ENCODE measurements around the gene AFG3L2. TPM values are rescaled to one million over a fixed set of nuclear protein-coding genes. Genes with fewer than 3 reads are reported as not detected.

AFG3L2 gene
- total RNA-seq, 1 donor from 2014 or later, result 55.3 TPM

GRCh38 chr18:12397254-12397653, 20.2 kb upstream of the AFG3L2 start:
- no peak overlapping the region for H3K27ac Mint-ChIP-seq (ENCODE audit: unreplicated experiment)

GRCh38 chr18:12394428-12394827, 17.4 kb upstream of the AFG3L2 start:
- Mint-ChIP-seq H3K4me3 (no peak overlapping the region), H3K9me3 (no peaks in the 10 kb centered on the region), H3K27ac (ENCODE audit: unreplicated experiment) (no peak overlapping the region), H3K36me3 (ENCODE audit: low read depth) (no peaks in the 10 kb centered on the region), H3K27me3 (ENCODE audit: low read depth) (no peaks in the 10 kb centered on the region), H3K4me1 (peaks cover 5% of the 10 kb centered on the region)
- DNase-seq (ENCODE audit: low read depth, low spot score), result no peak
- TF ChIP-seq CTCF (conservative IDR thresholded peaks at IDR 0.05), result peak; percentile 32

More at GRCh38 chr18:12397254-12397653, 20.2 kb upstream of the AFG3L2 start:
- TF ChIP-seq CTCF (conservative IDR thresholded peaks at IDR 0.05), result no peak
- DNase-seq (ENCODE audit: low read depth, low spot score), result no peak
- H3K27me3 Mint-ChIP-seq (ENCODE audit: low read depth), result no peaks in the 10 kb centered on the region
- no peaks in the 10 kb centered on the region for H3K9me3 Mint-ChIP-seq
- H3K4me1 Mint-ChIP-seq, result no peaks in the 10 kb centered on the region
- H3K4me3 Mint-ChIP-seq, result no peak overlapping the region
- no peaks in the 10 kb centered on the region for H3K36me3 Mint-ChIP-seq (ENCODE audit: low read depth)

GRCh38 chr18:12393998-12394397, 17.0 kb upstream of the AFG3L2 start:
- Mint-ChIP-seq H3K36me3 (ENCODE audit: low read depth) (no peaks in the 10 kb centered on the region), H3K27ac (ENCODE audit: unreplicated experiment) (no peak overlapping the region), H3K9me3 (no peaks in the 10 kb centered on the region), H3K4me1 (peaks cover 5% of the 10 kb centered on the region), H3K27me3 (ENCODE audit: low read depth) (no peaks in the 10 kb centered on the region), H3K4me3 (no peak overlapping the region)
- DNase-seq (ENCODE audit: low read depth, low spot score), result no peak
- no peak for TF ChIP-seq CTCF (conservative IDR thresholded peaks at IDR 0.05)

GRCh38 chr18:12393510-12393909, 16.5 kb upstream of the AFG3L2 start:
- H3K27me3 Mint-ChIP-seq (ENCODE audit: low read depth), result no peaks in the 10 kb centered on the region
- no peak for TF ChIP-seq CTCF (conservative IDR thresholded peaks at IDR 0.05)
- DNase-seq (ENCODE audit: low read depth, low spot score), result no peak
- no peak overlapping the region for H3K4me3 Mint-ChIP-seq
- H3K9me3 Mint-ChIP-seq, result no peaks in the 10 kb centered on the region
- peaks cover 5% of the 10 kb centered on the region for H3K4me1 Mint-ChIP-seq
- no peaks in the 10 kb centered on the region for H3K36me3 Mint-ChIP-seq (ENCODE audit: low read depth)
- H3K27ac Mint-ChIP-seq (ENCODE audit: unreplicated experiment), result no peak overlapping the region

- H3K36me3 Mint-ChIP-seq (ENCODE audit: low read depth), result no peaks in the 10 kb centered on the region
- DNase-seq (ENCODE audit: low read depth, low spot score), result peak; percentile 52
- H3K4me1 Mint-ChIP-seq, result peaks cover 5% of the 10 kb centered on the region
- no peak overlapping the region for H3K4me3 Mint-ChIP-seq
- H3K9me3 Mint-ChIP-seq, result no peaks in the 10 kb centered on the region
- peak; percentile 98 for TF ChIP-seq CTCF (conservative IDR thresholded peaks at IDR 0.05)
- no peak overlapping the region for H3K27ac Mint-ChIP-seq (ENCODE audit: unreplicated experiment)
- no peaks in the 10 kb centered on the region for H3K27me3 Mint-ChIP-seq (ENCODE audit: low read depth)
Observed at GRCh38 chr18:12391487-12392165, 14.6 kb upstream of the AFG3L2 start.
